Sciatic nerve (tissue), 2 donors: ENCODE measurements around the gene KRTAP5-10. TPM values are rescaled to one million over a fixed set of nuclear protein-coding genes. Genes with fewer than 3 reads are reported as not detected.
"Not testable (repeated sequence)": the region's sequence is repeated elsewhere in the genome, so short reads cannot be mapped to it uniquely, and the experiment has no call there.

Experiments used
- ATAC-seq: fragments of 200-7000 bp; cut with Tn5 transposase; one replicate; pipeline ENCODE4 v1.9.1; 2020; ENCODE audit warnings: mild to moderate bottlenecking, moderate library complexity
- DNase-seq: peaks from one replicate; pipeline ENCODE4 v3.0.0-alpha.2; 2020; ENCODE audit warnings: low spot score
- intact Hi-C: fragments of 100-400 bp; cut with DNase I; formaldehyde crosslinking; loops from one replicate; pipeline ENCODE4 v1.14.2; 2022
- total RNA-seq: library from RNA; stranded (reverse); fragmentation: NEBNext Ultra II Directional; extraction: Animal tissue kit (Norgen Biotek cat#: 25700); gene quantifications from one replicate; pipeline ENCODE4 v1.2.1, GENCODE V29; 2021
- donor health status: DM: no; HTN: no; CAD: no.
- donor health status: DM: no; HTN: no; CAD: no.

KRTAP5-10 gene
- total RNA-seq, 1 donor from 2014 or later = not detected

- ATAC-seq, intact Hi-C loops, DNase-seq: not testable (repeated sequence)
Observed at GRCh38 chr11:71540521-71541304, 24.6 kb upstream of the KRTAP5-10 start.

GRCh38 chr11:71542382-71542781, 23.0 kb upstream of the KRTAP5-10 start:
- ATAC-seq = no peak
- no peak for DNase-seq
- intact Hi-C loops = no loop called here

- DNase-seq (no peak), ATAC-seq (no peak)
- intact Hi-C loops = no loop called here
Observed at GRCh38 chr11:71542879-71543777, 22.2 kb upstream of the KRTAP5-10 start.

- no peak for DNase-seq
- intact Hi-C loops = no loop called here
- no peak for ATAC-seq
Observed at GRCh38 chr11:71543866-71544265, 21.5 kb upstream of the KRTAP5-10 start.

- ATAC-seq = no peak
- intact Hi-C loops = no loop called here
- DNase-seq = no peak
Observed at GRCh38 chr11:71544525-71545214, 20.7 kb upstream of the KRTAP5-10 start.

- no peak for ATAC-seq
- intact Hi-C loops = no loop called here
- DNase-seq = no peak
Observed at GRCh38 chr11:71545405-71545966, 19.9 kb upstream of the KRTAP5-10 start.

- intact Hi-C loops = no loop called here
- no peak for DNase-seq
- no peak for ATAC-seq
Observed at GRCh38 chr11:71548120-71548519, 17.2 kb upstream of the KRTAP5-10 start, which contains the start of gene KRTAP5-9. TSS of gene KRTAP5-9 (plus strand) at chr11:71548420. CDS start at chr11:71548658, 238 bp downstream.

- no peak for ATAC-seq
- intact Hi-C loops = no loop called here
- no peak for DNase-seq
Observed at GRCh38 chr11:71548716-71549151, 16.6 kb upstream of the KRTAP5-10 start.

- no peak for DNase-seq
- no peak for ATAC-seq
- intact Hi-C loops = no loop called here
Observed at GRCh38 chr11:71551711-71552110, 13.7 kb upstream of the KRTAP5-10 start.

- intact Hi-C loops = no loop called here
- no peak for ATAC-seq
- DNase-seq = no peak
Observed at GRCh38 chr11:71554996-71555395, 10.4 kb upstream of the KRTAP5-10 start.

- intact Hi-C loops = no loop called here
- no peak for DNase-seq
- ATAC-seq = no peak
Observed at GRCh38 chr11:71555508-71555907, 9.9 kb upstream of the KRTAP5-10 start.

- intact Hi-C loops = no loop called here
- no peak for ATAC-seq
- no peak for DNase-seq
Observed at GRCh38 chr11:71556018-71556417, 9.3 kb upstream of the KRTAP5-10 start.

- no peak for DNase-seq
- intact Hi-C loops = no loop called here
- ATAC-seq = no peak
Observed at GRCh38 chr11:71557257-71557656, 8.1 kb upstream of the KRTAP5-10 start.

GRCh38 chr11:71558996-71559395, 6.4 kb upstream of the KRTAP5-10 start:
- DNase-seq = no peak
- no peak for ATAC-seq
- intact Hi-C loops = no loop called here

GRCh38 chr11:71562120-71562519, 3.2 kb upstream of the KRTAP5-10 start:
- no peak for DNase-seq

GRCh38 chr11:71563406-71563805, 2.0 kb upstream of the KRTAP5-10 start:
- ATAC-seq (no peak), DNase-seq (no peak)
- intact Hi-C loops = no loop called here

More at GRCh38 chr11:71562120-71562519, 3.2 kb upstream of the KRTAP5-10 start:
- no peak for ATAC-seq
- intact Hi-C loops = no loop called here

GRCh38 chr11:71564430-71564829, 933 bp upstream of the KRTAP5-10 start:
- no peak for DNase-seq
- intact Hi-C loops = no loop called here
- no peak for ATAC-seq

- no peak for ATAC-seq
- intact Hi-C loops = no loop called here
- no peak for DNase-seq
Observed at GRCh38 chr11:71566081-71566620, 788 bp downstream of the KRTAP5-10 start.
